KMS-11 (cell line): ENCODE data around the gene TRIM44.

Source experiments
- H2AFZ ChIP-seq: fragments of 200-600 bp; sonication (generic); 2 replicates; pipeline ENCODE4 v1.6.1; 2016; ENCODE audit warnings: antibody characterized with exemption, mixed run types, low read depth
- H3K27ac ChIP-seq: fragments of 200-600 bp; sonication (generic); 2 replicates; pipeline ENCODE4 v1.6.1; 2016; ENCODE audit warnings: mild to moderate bottlenecking, mixed run types
- H3K27me3 ChIP-seq: fragments of 200-600 bp; sonication (generic); 2 replicates; pipeline ENCODE4 v1.6.1; 2017; ENCODE audit warnings: mild to moderate bottlenecking, low read depth, mixed run types, moderate library complexity; ENCODE audit not compliant: insufficient read depth
- H3K36me3 ChIP-seq: fragments of 200-600 bp; sonication (generic); 2 replicates; pipeline ENCODE4 v1.6.1; 2017; ENCODE audit warnings: mild to moderate bottlenecking, mixed run types; ENCODE audit not compliant: insufficient read depth
- H3K4me1 ChIP-seq: fragments of 200-600 bp; sonication (generic); 2 replicates; pipeline ENCODE4 v1.6.1; 2016; ENCODE audit warnings: mild to moderate bottlenecking, low read depth, mixed run types; ENCODE audit not compliant: poor library complexity, severe bottlenecking
- H3K4me2 ChIP-seq: fragments of 200-600 bp; sonication (generic); 2 replicates; pipeline ENCODE4 v1.7.0; 2016; ENCODE audit warnings: mild to moderate bottlenecking, mixed run types
- H3K4me3 ChIP-seq: fragments of 200-600 bp; sonication (generic); IDR thresholded peaks from 2 replicates; pipeline ENCODE4 v1.6.1; 2017; ENCODE audit warnings: low read depth, low read length, mixed read lengths; ENCODE audit not compliant: insufficient read depth
- H3K79me2 ChIP-seq: fragments of 200-600 bp; sonication (generic); 2 replicates; pipeline ENCODE4 v1.6.1; 2016; ENCODE audit warnings: low read depth, mixed run types; ENCODE audit not compliant: insufficient read depth
- H3K9ac ChIP-seq: fragments of 200-600 bp; sonication (generic); 2 replicates; pipeline ENCODE4 v1.6.1; 2016; ENCODE audit warnings: mild to moderate bottlenecking, mixed run types
- H4K20me1 ChIP-seq: fragments of 200-600 bp; sonication (generic); 2 replicates; pipeline ENCODE4 v1.6.1; 2016; ENCODE audit warnings: mild to moderate bottlenecking, mixed run types; ENCODE audit not compliant: insufficient read depth
- TF ChIP-seq, protein P1 (sequence below): fragments of 200-600 bp; sonication (generic); conservative IDR thresholded peaks from 2 replicates; pipeline ENCODE4 v1.6.1; 2017; ENCODE audit warnings: low read depth, mild to moderate bottlenecking, antibody characterized with exemption, low read length, moderate library complexity, mixed read lengths

Gene TRIM44

GRCh38 chr11:35761899-35762298 lies 99.3 kb downstream of the TRIM44 start:
- H3K4me2 ChIP-seq, result no peak overlapping the region
- no peak overlapping the region for H3K27ac ChIP-seq
- no peak overlapping the region for H3K9ac ChIP-seq
- H3K27me3 ChIP-seq, result no peaks in the 10 kb centered on the region
- H3K4me1 ChIP-seq, result no peaks in the 10 kb centered on the region
- no peaks in the 10 kb centered on the region for H3K79me2 ChIP-seq
- H4K20me1 ChIP-seq, result no peaks in the 10 kb centered on the region
- TF ChIP-seq, protein P1, sequence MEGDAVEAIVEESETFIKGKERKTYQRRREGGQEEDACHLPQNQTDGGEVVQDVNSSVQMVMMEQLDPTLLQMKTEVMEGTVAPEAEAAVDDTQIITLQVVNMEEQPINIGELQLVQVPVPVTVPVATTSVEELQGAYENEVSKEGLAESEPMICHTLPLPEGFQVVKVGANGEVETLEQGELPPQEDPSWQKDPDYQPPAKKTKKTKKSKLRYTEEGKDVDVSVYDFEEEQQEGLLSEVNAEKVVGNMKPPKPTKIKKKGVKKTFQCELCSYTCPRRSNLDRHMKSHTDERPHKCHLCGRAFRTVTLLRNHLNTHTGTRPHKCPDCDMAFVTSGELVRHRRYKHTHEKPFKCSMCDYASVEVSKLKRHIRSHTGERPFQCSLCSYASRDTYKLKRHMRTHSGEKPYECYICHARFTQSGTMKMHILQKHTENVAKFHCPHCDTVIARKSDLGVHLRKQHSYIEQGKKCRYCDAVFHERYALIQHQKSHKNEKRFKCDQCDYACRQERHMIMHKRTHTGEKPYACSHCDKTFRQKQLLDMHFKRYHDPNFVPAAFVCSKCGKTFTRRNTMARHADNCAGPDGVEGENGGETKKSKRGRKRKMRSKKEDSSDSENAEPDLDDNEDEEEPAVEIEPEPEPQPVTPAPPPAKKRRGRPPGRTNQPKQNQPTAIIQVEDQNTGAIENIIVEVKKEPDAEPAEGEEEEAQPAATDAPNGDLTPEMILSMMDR, result no peak
- no peak overlapping the region for H2AFZ ChIP-seq
- no peak overlapping the region for H3K4me3 ChIP-seq
- H3K36me3 ChIP-seq, result no peaks in the 10 kb centered on the region

GRCh38 chr11:35763301-35763700 lies 100.7 kb downstream of the TRIM44 start:
- no peaks in the 10 kb centered on the region for H3K79me2 ChIP-seq
- no peaks in the 10 kb centered on the region for H3K4me1 ChIP-seq
- H2AFZ ChIP-seq, result no peak overlapping the region
- H3K27me3 ChIP-seq, result no peaks in the 10 kb centered on the region
- no peak overlapping the region for H3K9ac ChIP-seq
- no peak overlapping the region for H3K27ac ChIP-seq
- H4K20me1 ChIP-seq, result no peaks in the 10 kb centered on the region
- TF ChIP-seq, protein P1, result no peak
- no peaks in the 10 kb centered on the region for H3K36me3 ChIP-seq
- no peak overlapping the region for H3K4me3 ChIP-seq
- H3K4me2 ChIP-seq, result no peak overlapping the region

DNA sequence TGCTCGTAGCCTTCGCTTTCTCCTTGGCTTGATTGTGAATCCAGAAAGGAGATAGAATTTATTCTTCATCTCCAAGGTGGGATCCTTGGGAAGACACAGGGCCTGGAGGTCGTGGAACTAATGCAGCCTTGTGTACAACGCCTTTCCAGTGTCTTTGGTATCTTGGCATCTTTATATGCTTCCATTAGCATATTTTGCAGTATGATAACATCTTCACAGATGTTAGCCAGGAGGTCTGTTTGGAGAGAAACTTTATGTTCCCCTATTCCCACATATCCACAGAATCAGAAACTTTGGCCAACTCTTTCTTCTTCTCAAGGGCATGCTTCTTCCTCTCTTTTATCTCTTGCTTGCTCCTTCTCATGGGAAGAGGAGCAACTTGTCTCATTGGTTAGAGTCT lies 101.2 kb downstream of the TRIM44 start:
- TF ChIP-seq, protein P1, result no peak
- Histone ChIP-seq H3K27ac (no peak overlapping the region), H3K4me1 (no peaks in the 10 kb centered on the region), H3K4me3 (no peak overlapping the region), H2AFZ (no peak overlapping the region), H3K4me2 (no peak overlapping the region), H4K20me1 (no peaks in the 10 kb centered on the region), H3K27me3 (no peaks in the 10 kb centered on the region), H3K9ac (no peak overlapping the region), H3K36me3 (no peaks in the 10 kb centered on the region), H3K79me2 (no peaks in the 10 kb centered on the region)

GRCh38 chr11:35764417-35764816 lies 101.8 kb downstream of the TRIM44 start:
- H2AFZ ChIP-seq, result no peak overlapping the region
- TF ChIP-seq, protein P1, result no peak
- H3K79me2 ChIP-seq, result no peaks in the 10 kb centered on the region
- no peaks in the 10 kb centered on the region for H3K27me3 ChIP-seq
- no peaks in the 10 kb centered on the region for H4K20me1 ChIP-seq
- no peak overlapping the region for H3K4me2 ChIP-seq
- H3K9ac ChIP-seq, result no peak overlapping the region
- H3K36me3 ChIP-seq, result no peaks in the 10 kb centered on the region
- no peaks in the 10 kb centered on the region for H3K4me1 ChIP-seq
- H3K4me3 ChIP-seq, result no peak overlapping the region
- H3K27ac ChIP-seq, result no peak overlapping the region

DNA sequence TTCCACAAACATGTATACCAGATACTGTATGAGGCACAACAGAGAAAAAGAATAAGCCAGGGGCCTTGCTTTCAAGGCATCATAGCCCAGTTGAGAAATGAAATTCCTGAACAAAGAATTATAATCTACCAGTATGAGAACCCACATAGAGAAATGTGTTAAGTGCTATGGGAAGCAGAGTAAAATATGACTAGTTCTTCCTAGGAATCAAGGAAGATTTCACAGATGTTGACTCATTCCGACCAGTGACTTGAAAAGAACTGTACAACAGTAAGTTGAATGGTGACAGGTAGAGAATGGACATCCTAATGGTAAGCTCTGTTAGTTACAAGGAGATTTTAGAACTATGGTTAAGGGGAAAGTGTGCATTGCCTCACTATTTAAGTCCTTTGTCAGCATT lies 102.6 kb downstream of the TRIM44 start:
- Histone ChIP-seq H3K27me3 (no peaks in the 10 kb centered on the region), H3K4me1 (no peaks in the 10 kb centered on the region), H3K27ac (no peak overlapping the region), H3K9ac (no peak overlapping the region), H3K36me3 (no peaks in the 10 kb centered on the region), H2AFZ (no peak overlapping the region), H3K79me2 (no peaks in the 10 kb centered on the region), H3K4me3 (no peak overlapping the region), H4K20me1 (no peaks in the 10 kb centered on the region), H3K4me2 (no peak overlapping the region)
- TF ChIP-seq, protein P1, result no peak
